Measurements from ENCODE around the gene STRBP. TPM values are rescaled to one million over a fixed set of nuclear protein-coding genes. Genes with fewer than 3 reads are reported as not detected.

Gene STRBP
- total and polyA plus RNA-seq, 9 of the 15 experiments (the other 6 are each of a cell fraction or from before 2014, with no cell fraction given), result 27.7 to 84.0 (median 70.2) TPM

DNA sequence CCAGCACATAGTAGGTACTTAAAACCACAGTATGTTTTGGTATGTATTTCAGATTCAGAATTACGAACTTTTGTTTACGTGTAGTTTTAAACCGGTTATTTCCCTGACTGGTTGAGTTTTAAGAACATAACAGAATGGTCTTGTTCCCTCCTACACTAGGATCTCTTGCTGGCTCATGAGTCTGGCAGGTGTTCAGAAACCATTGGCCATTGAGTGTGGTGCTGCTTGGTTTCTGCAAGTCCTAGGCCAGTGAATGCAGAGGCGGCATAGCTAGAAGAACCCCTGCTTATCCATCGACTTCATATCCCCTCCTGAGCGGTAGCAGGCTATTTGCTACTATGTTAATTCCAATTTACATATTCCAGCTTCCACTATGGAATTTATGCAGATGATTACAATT lies 169.3 kb downstream of the STRBP start:
- Histone ChIP-seq H3K4me3 (no peak overlapping the region), H3K27me3 (ENCODE audit: control insufficient read depth in 2 of 2, insufficient read depth in 2 of 2, low read length in 2 of 2) (no peaks in the 10 kb centered on the region), H3K4me1 (replicated peaks in 1 of 2; ENCODE audit: control insufficient read depth in 2 of 2, insufficient read depth in 2 of 2, low read length in 2 of 2) (no peaks in the 10 kb centered on the region), H2AFZ (ENCODE audit: low read depth, low read length) (no peak overlapping the region), H3K9me1 (ENCODE audit: control insufficient read depth, insufficient read depth, low read length) (no peaks in the 10 kb centered on the region), H3K9ac (ENCODE audit: insufficient read depth in 1 of 2, low read depth in 2 of 2, low read length in 2 of 2) (no peak overlapping the region), H3K79me2 (ENCODE audit: control insufficient read depth, insufficient read depth, low read length) (no peaks in the 10 kb centered on the region), H4K20me1 (replicated peaks; ENCODE audit: control insufficient read depth, insufficient read depth, low read length) (no peaks in the 10 kb centered on the region), H3K36me3 (ENCODE audit: control insufficient read depth, insufficient read depth, low read length) (peaks cover 53% of the 10 kb centered on the region), H3K27ac (ENCODE audit: extremely low read depth, low read depth, low read length) (no peak overlapping the region), H3K4me2 (ENCODE audit: insufficient read depth, low read length) (no peak overlapping the region), H3K9me3 (replicated peaks; ENCODE audit: control insufficient read depth, insufficient read depth, low read depth, low read length) (no peaks in the 10 kb centered on the region)
- CTCF ChIA-PET (ENCODE audit: low intra/inter-chr PET ratio), result no interaction called here
- in situ Hi-C loops (cut with MboI) (no loop called here), intact Hi-C loops (cut with micrococcal nuclease) (no loop called here)
- DNase-seq (ENCODE audit: extremely low read depth in 1 of 4, low spot score in 3 of 4), result no peak
- WGBS (ENCODE audit: insufficient coverage, low coverage, missing lambda C conversion rate), result 84% methylated on average over 6 of the region's 6 CpGs
- FAIRE-seq, result peak; percentile 37
- no TSS peak for BruUV-seq (replicated peaks)
- TF ChIP-seq TFAM (CRISPR knock-in tag; conservative IDR thresholded peaks at IDR 0.05) (no peak), BRD9 (IDR thresholded peaks at IDR 0.05; ENCODE audit: low read depth, partially characterized antibody) (no peak)
- TF ChIP-seq, protein P1, sequence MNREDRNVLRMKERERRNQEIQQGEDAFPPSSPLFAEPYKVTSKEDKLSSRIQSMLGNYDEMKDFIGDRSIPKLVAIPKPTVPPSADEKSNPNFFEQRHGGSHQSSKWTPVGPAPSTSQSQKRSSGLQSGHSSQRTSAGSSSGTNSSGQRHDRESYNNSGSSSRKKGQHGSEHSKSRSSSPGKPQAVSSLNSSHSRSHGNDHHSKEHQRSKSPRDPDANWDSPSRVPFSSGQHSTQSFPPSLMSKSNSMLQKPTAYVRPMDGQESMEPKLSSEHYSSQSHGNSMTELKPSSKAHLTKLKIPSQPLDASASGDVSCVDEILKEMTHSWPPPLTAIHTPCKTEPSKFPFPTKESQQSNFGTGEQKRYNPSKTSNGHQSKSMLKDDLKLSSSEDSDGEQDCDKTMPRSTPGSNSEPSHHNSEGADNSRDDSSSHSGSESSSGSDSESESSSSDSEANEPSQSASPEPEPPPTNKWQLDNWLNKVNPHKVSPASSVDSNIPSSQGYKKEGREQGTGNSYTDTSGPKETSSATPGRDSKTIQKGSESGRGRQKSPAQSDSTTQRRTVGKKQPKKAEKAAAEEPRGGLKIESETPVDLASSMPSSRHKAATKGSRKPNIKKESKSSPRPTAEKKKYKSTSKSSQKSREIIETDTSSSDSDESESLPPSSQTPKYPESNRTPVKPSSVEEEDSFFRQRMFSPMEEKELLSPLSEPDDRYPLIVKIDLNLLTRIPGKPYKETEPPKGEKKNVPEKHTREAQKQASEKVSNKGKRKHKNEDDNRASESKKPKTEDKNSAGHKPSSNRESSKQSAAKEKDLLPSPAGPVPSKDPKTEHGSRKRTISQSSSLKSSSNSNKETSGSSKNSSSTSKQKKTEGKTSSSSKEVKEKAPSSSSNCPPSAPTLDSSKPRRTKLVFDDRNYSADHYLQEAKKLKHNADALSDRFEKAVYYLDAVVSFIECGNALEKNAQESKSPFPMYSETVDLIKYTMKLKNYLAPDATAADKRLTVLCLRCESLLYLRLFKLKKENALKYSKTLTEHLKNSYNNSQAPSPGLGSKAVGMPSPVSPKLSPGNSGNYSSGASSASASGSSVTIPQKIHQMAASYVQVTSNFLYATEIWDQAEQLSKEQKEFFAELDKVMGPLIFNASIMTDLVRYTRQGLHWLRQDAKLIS (CRISPR knock-in tag; IDR thresholded peaks at IDR 0.05), result no peak
- POLR2A ChIA-PET, result interaction anchor here (0.7 kb wide), 1 partner anchor 12 kb away, joined by 3 read pairs; no protein-coding TSS in a partner anchor
- ATAC-seq, result no peak

Measured in K562 (cell line).